ENCODE results near the gene FAM204A.

The FAM204A gene

GRCh38 chr10:118355234-118355633 is 13.1 kb upstream of the FAM204A start:
- H2AK5ac ChIP-seq (ENCODE audit: low read depth, low read length): no peak overlapping the region
- no peaks in the 10 kb centered on the region for H3K9me3 ChIP-seq (replicated peaks in 1 of 2; ENCODE audit: control insufficient read depth in 2 of 2, insufficient read depth in 1 of 2, low read depth in 1 of 2, low read length in 2 of 2)
- H3K18ac ChIP-seq (ENCODE audit: low read length): no peak overlapping the region
- H3K79me1 ChIP-seq (ENCODE audit: low read depth, low read length): no peaks in the 10 kb centered on the region
- H3K9ac ChIP-seq (ENCODE audit: low read depth, low read length, poor library complexity): no peak overlapping the region
- H3K4ac ChIP-seq (ENCODE audit: low read length): no peak overlapping the region
- no peaks in the 10 kb centered on the region for H3K4me1 ChIP-seq (ENCODE audit: control insufficient read depth in 2 of 2, insufficient read depth in 1 of 2, low read depth in 1 of 2, low read length in 2 of 2)
- H3K14ac ChIP-seq (ENCODE audit: low read length): no peak overlapping the region
- WGBS, 2 donors (ENCODE audit: extremely low coverage in 2 of 2, insufficient read length in 2 of 2, insufficient replicate concordance in 1 of 2): no CpG with 5 or more reads among the region's 3 CpGs
- no peak overlapping the region for H3K4me3 ChIP-seq (ENCODE audit: low read length in 2 of 2)
- H3K23ac ChIP-seq (ENCODE audit: low read depth, low read length, poor library complexity): no peak overlapping the region
- no peak overlapping the region for H2BK12ac ChIP-seq (ENCODE audit: low read length)
- no peaks in the 10 kb centered on the region for H3K36me3 ChIP-seq (replicated peaks in 1 of 2; ENCODE audit: control insufficient read depth in 2 of 2, insufficient read depth in 2 of 2, low read length in 2 of 2)
- H3K4me2 ChIP-seq (ENCODE audit: insufficient read depth, low read length, poor library complexity, severe bottlenecking): no peak overlapping the region
- no peak overlapping the region for H4K91ac ChIP-seq (ENCODE audit: low read depth, low read length, poor library complexity)
- H3K27me3 ChIP-seq (ENCODE audit: control insufficient read depth in 3 of 3, insufficient read depth in 3 of 3, low read depth in 1 of 3, low read length in 3 of 3): peaks cover 0 to 8% (median 0%) of the 10 kb centered on the region in 3 experiments
- DNase-seq (ENCODE audit: low spot score): no peak
- no peak overlapping the region for H2AFZ ChIP-seq (ENCODE audit: low read length)
- no peak overlapping the region for H3K27ac ChIP-seq (replicated peaks; ENCODE audit: low read length)
- H2BK120ac ChIP-seq (ENCODE audit: low read depth, low read length): no peak overlapping the region
- H4K8ac ChIP-seq (ENCODE audit: low read depth, low read length): no peak overlapping the region
- H2BK15ac ChIP-seq (ENCODE audit: low read length): no peak overlapping the region
- H2BK5ac ChIP-seq (ENCODE audit: low read length): no peak overlapping the region

- Histone ChIP-seq H4K91ac (ENCODE audit: low read depth, low read length, poor library complexity) (no peak overlapping the region), H2BK12ac (ENCODE audit: low read length) (no peak overlapping the region), H3K4me1 (ENCODE audit: control insufficient read depth in 2 of 2, insufficient read depth in 1 of 2, low read depth in 1 of 2, low read length in 2 of 2) (no peaks in the 10 kb centered on the region), H2BK120ac (ENCODE audit: low read depth, low read length) (no peak overlapping the region), H3K27ac (replicated peaks; ENCODE audit: low read length) (no peak overlapping the region), H3K4me2 (ENCODE audit: insufficient read depth, low read length, poor library complexity, severe bottlenecking) (no peak overlapping the region), H2AFZ (ENCODE audit: low read length) (no peak overlapping the region), H3K36me3 (replicated peaks in 1 of 2; ENCODE audit: control insufficient read depth in 2 of 2, insufficient read depth in 2 of 2, low read length in 2 of 2) (no peaks in the 10 kb centered on the region), H3K4me3 (ENCODE audit: low read length in 2 of 2) (no peak overlapping the region), H3K79me1 (ENCODE audit: low read depth, low read length) (no peaks in the 10 kb centered on the region), H3K9me3 (replicated peaks in 1 of 2; ENCODE audit: control insufficient read depth in 2 of 2, insufficient read depth in 1 of 2, low read depth in 1 of 2, low read length in 2 of 2) (no peaks in the 10 kb centered on the region), H3K14ac (ENCODE audit: low read length) (no peak overlapping the region), H3K18ac (ENCODE audit: low read length) (no peak overlapping the region), H3K23ac (ENCODE audit: low read depth, low read length, poor library complexity) (no peak overlapping the region), H2AK5ac (ENCODE audit: low read depth, low read length) (no peak overlapping the region), H3K4ac (ENCODE audit: low read length) (no peak overlapping the region), H4K8ac (ENCODE audit: low read depth, low read length) (no peak overlapping the region), H2BK15ac (ENCODE audit: low read length) (no peak overlapping the region), H3K27me3 (ENCODE audit: control insufficient read depth in 3 of 3, insufficient read depth in 3 of 3, low read depth in 1 of 3, low read length in 3 of 3) (peaks cover 0 to under 1% (median 0%) of the 10 kb centered on the region in 3 experiments), H2BK5ac (ENCODE audit: low read length) (no peak overlapping the region), H3K9ac (ENCODE audit: low read depth, low read length, poor library complexity) (no peak overlapping the region)
- DNase-seq (ENCODE audit: low spot score): no peak
- no CpG with 5 or more reads among the region's 3 CpGs for WGBS, 2 donors (ENCODE audit: extremely low coverage in 2 of 2, insufficient read length in 2 of 2, insufficient replicate concordance in 1 of 2)
Observed at GRCh38 chr10:118349235-118349634, 7.1 kb upstream of the FAM204A start.

GRCh38 chr10:118343549-118343948 is 1.4 kb upstream of the FAM204A start:
- H4K8ac ChIP-seq (ENCODE audit: low read depth, low read length): no peak overlapping the region
- H3K9me3 ChIP-seq (replicated peaks in 1 of 2; ENCODE audit: control insufficient read depth in 2 of 2, insufficient read depth in 1 of 2, low read depth in 1 of 2, low read length in 2 of 2): no peaks in the 10 kb centered on the region
- DNase-seq (ENCODE audit: low spot score): no peak
- H2BK5ac ChIP-seq (ENCODE audit: low read length): no peak overlapping the region
- no peak overlapping the region for H2BK12ac ChIP-seq (ENCODE audit: low read length)
- H3K36me3 ChIP-seq (replicated peaks in 1 of 2; ENCODE audit: control insufficient read depth in 2 of 2, insufficient read depth in 2 of 2, low read length in 2 of 2): peaks cover 1 to 18% of the 10 kb centered on the region in 2 donors
- H4K91ac ChIP-seq (ENCODE audit: low read depth, low read length, poor library complexity): no peak overlapping the region
- no peak overlapping the region for H2BK15ac ChIP-seq (ENCODE audit: low read length)
- no peak overlapping the region for H3K4me3 ChIP-seq (ENCODE audit: low read length in 2 of 2)
- no peak overlapping the region for H3K9ac ChIP-seq (ENCODE audit: low read depth, low read length, poor library complexity)
- peaks cover 2% of the 10 kb centered on the region for H3K79me1 ChIP-seq (ENCODE audit: low read depth, low read length)
- no peak overlapping the region for H3K4me2 ChIP-seq (ENCODE audit: insufficient read depth, low read length, poor library complexity, severe bottlenecking)
- no peak overlapping the region for H3K27ac ChIP-seq (replicated peaks; ENCODE audit: low read length)
- no peak overlapping the region for H3K18ac ChIP-seq (ENCODE audit: low read length)
- H3K14ac ChIP-seq (ENCODE audit: low read length): no peak overlapping the region
- H2AK5ac ChIP-seq (ENCODE audit: low read depth, low read length): no peak overlapping the region
- no peak overlapping the region for H2BK120ac ChIP-seq (ENCODE audit: low read depth, low read length)
- H3K23ac ChIP-seq (ENCODE audit: low read depth, low read length, poor library complexity): no peak overlapping the region
- H3K27me3 ChIP-seq (ENCODE audit: control insufficient read depth in 3 of 3, insufficient read depth in 3 of 3, low read depth in 1 of 3, low read length in 3 of 3): peaks cover 0 to 3% (median 0%) of the 10 kb centered on the region in 3 experiments
- H3K4ac ChIP-seq (ENCODE audit: low read length): no peak overlapping the region
- WGBS, 2 donors (ENCODE audit: extremely low coverage in 2 of 2, insufficient read length in 2 of 2, insufficient replicate concordance in 1 of 2): no CpG with 5 or more reads among the region's 3 CpGs
- peak overlapping the region; percentile 8 for H2AFZ ChIP-seq (ENCODE audit: low read length)
- H3K4me1 ChIP-seq (ENCODE audit: control insufficient read depth in 2 of 2, insufficient read depth in 1 of 2, low read depth in 1 of 2, low read length in 2 of 2): peaks cover 1 to 2% of the 10 kb centered on the region in 2 donors

- Histone ChIP-seq H3K4me3 (ENCODE audit: low read length in 2 of 2) (no peak overlapping the region), H3K9ac (ENCODE audit: low read depth, low read length, poor library complexity) (no peak overlapping the region), H2BK15ac (ENCODE audit: low read length) (no peak overlapping the region), H3K27ac (replicated peaks; ENCODE audit: low read length) (no peak overlapping the region), H3K14ac (ENCODE audit: low read length) (no peak overlapping the region), H2AK5ac (ENCODE audit: low read depth, low read length) (no peak overlapping the region), H3K36me3 (replicated peaks in 1 of 2; ENCODE audit: control insufficient read depth in 2 of 2, insufficient read depth in 2 of 2, low read length in 2 of 2) (peaks cover 2 to 21% of the 10 kb centered on the region in 2 donors), H3K4me1 (ENCODE audit: control insufficient read depth in 2 of 2, insufficient read depth in 1 of 2, low read depth in 1 of 2, low read length in 2 of 2) (peaks cover 1 to 2% of the 10 kb centered on the region in 2 donors), H3K27me3 (ENCODE audit: control insufficient read depth in 3 of 3, insufficient read depth in 3 of 3, low read depth in 1 of 3, low read length in 3 of 3) (peaks cover 0 to 3% (median 0%) of the 10 kb centered on the region in 3 experiments), H4K8ac (ENCODE audit: low read depth, low read length) (no peak overlapping the region), H3K4ac (ENCODE audit: low read length) (no peak overlapping the region), H2BK5ac (ENCODE audit: low read length) (no peak overlapping the region), H3K23ac (ENCODE audit: low read depth, low read length, poor library complexity) (no peak overlapping the region), H2BK120ac (ENCODE audit: low read depth, low read length) (no peak overlapping the region), H3K9me3 (replicated peaks in 1 of 2; ENCODE audit: control insufficient read depth in 2 of 2, insufficient read depth in 1 of 2, low read depth in 1 of 2, low read length in 2 of 2) (no peaks in the 10 kb centered on the region), H3K4me2 (ENCODE audit: insufficient read depth, low read length, poor library complexity, severe bottlenecking) (no peak overlapping the region), H2BK12ac (ENCODE audit: low read length) (no peak overlapping the region), H4K91ac (ENCODE audit: low read depth, low read length, poor library complexity) (no peak overlapping the region), H2AFZ (ENCODE audit: low read length) (peak overlapping the region; percentile 8), H3K18ac (ENCODE audit: low read length) (no peak overlapping the region), H3K79me1 (ENCODE audit: low read depth, low read length) (peaks cover 2% of the 10 kb centered on the region)
- no peak for DNase-seq (ENCODE audit: low spot score)
- WGBS, 2 donors (ENCODE audit: extremely low coverage in 2 of 2, insufficient read length in 2 of 2, insufficient replicate concordance in 1 of 2): no CpG with 5 or more reads among the region's 5 CpGs
Observed at GRCh38 chr10:118343115-118343514, 991 bp upstream of the FAM204A start.

All from neuronal stem cell (in vitro differentiated cells).